H1 (cell line): ENCODE measurements around the gene TBC1D7. TPM values are rescaled to one million over a fixed set of nuclear protein-coding genes. Genes with fewer than 3 reads are reported as not detected.
A peak's percentile ranks its signal among the peaks of the same experiment; 100 is the strongest.

Experiments
- CTCF ChIA-PET: fragments of 300-600 bp; sonication (Branson Sonifier 250); formaldehyde crosslinking; loops from one replicate; lab custom pipeline; 2021; ENCODE audit not compliant: partially characterized antibody; lab: Charles Lee
- POLR2A ChIA-PET: fragments of 300-600 bp; sonication (Branson Sonifier 250); formaldehyde crosslinking; loops from one replicate; lab custom pipeline; 2021; ENCODE audit warnings: inconsistent platforms; ENCODE audit not compliant: partially characterized antibody; lab: Charles Lee
- DNase-seq, 2 experiments: peaks; one replicate each; pipeline versions ENCODE4 v3.0.0 to v3.0.0-alpha.2; 2010 to 2022; ENCODE audit warnings: low spot score in 2 of 2, low read depth in 1 of 2, mixed read lengths in 1 of 2
- FAIRE-seq: peaks from 2 replicates; lab custom pipeline; 2011; peaks lifted over from hg19 to GRCh38; lab: Jason Lieb, UNC
- H2AFZ ChIP-seq: 2 replicates; pipeline ENCODE4 v1.8.1; 2012; ENCODE audit warnings: low read length, inconsistent platforms
- H2AK5ac ChIP-seq: 2 replicates; pipeline ENCODE4 v1.6.1; 2013; ENCODE audit warnings: low read depth, low read length
- H2BK120ac ChIP-seq: replicated peaks from 2 replicates; pipeline ENCODE3; 2013; ENCODE audit warnings: low read depth, low read length, inconsistent platforms
- H2BK12ac ChIP-seq: 2 replicates; pipeline ENCODE4 v1.6.1; 2013; ENCODE audit warnings: low read depth, low read length
- H2BK15ac ChIP-seq: 2 replicates; pipeline ENCODE4 v1.6.1; 2013; ENCODE audit warnings: low read length
- H2BK20ac ChIP-seq: 2 replicates; pipeline ENCODE4 v1.6.1; 2013; ENCODE audit warnings: low read length
- H2BK5ac ChIP-seq: 2 replicates; pipeline ENCODE4 v1.6.1; 2013; ENCODE audit warnings: low read depth, low read length
- H3K14ac ChIP-seq: 2 replicates; pipeline ENCODE4 v1.6.1; 2013; ENCODE audit warnings: inconsistent platforms; ENCODE audit not compliant: insufficient read length
- H3K18ac ChIP-seq: 2 replicates; pipeline ENCODE4 v1.6.1; 2013; ENCODE audit warnings: low read length; ENCODE audit errors: extremely low read depth
- H3K23ac ChIP-seq: 2 replicates; pipeline ENCODE4 v1.6.1; 2013; ENCODE audit warnings: inconsistent platforms; ENCODE audit not compliant: insufficient read length
- H3K23me2 ChIP-seq: 2 replicates; pipeline ENCODE4 v1.6.1; 2013; ENCODE audit warnings: low read depth, low read length
- H3K27ac ChIP-seq: 2 replicates; pipeline ENCODE4 v1.6.1; 2011; ENCODE audit warnings: low read depth, low read length, inconsistent platforms
- H3K27me3 ChIP-seq, 4 experiments: replicated peaks in 1 of 4; 1 replicate in 1 of 4; 2 replicates in 3 of 4; pipeline versions ENCODE4 v1.6.1 to v1.8.1; 2011 to 2013; ENCODE audit warnings: low read length in 3 of 4, mild to moderate bottlenecking in 3 of 4, inconsistent platforms in 2 of 4, mixed read lengths in 2 of 4, moderate library complexity in 1 of 4; ENCODE audit not compliant: control insufficient read depth in 3 of 4, insufficient read depth in 3 of 4; ENCODE audit errors: extremely low read depth in 1 of 4
- H3K36me3 ChIP-seq, 4 experiments: 2 replicates each; pipeline versions ENCODE4 v1.6.1 to v1.8.1; 2011 to 2013; ENCODE audit warnings: mild to moderate bottlenecking in 4 of 4, low read length in 3 of 4, moderate library complexity in 2 of 4, control low read depth in 1 of 4, inconsistent platforms in 1 of 4; ENCODE audit not compliant: insufficient read depth in 4 of 4, control insufficient read depth in 2 of 4
- H3K4ac ChIP-seq: replicated peaks from 2 replicates; pipeline ENCODE3; 2013; ENCODE audit warnings: low read length, low read depth, mixed read lengths, inconsistent platforms; ENCODE audit not compliant: insufficient read length
- H3K4me1 ChIP-seq, 4 experiments: replicated peaks in 1 of 4; 1 replicate in 1 of 4; 2 replicates in 3 of 4; pipeline versions ENCODE4 v1.6.1 to v1.8.1; 2011 to 2013; ENCODE audit warnings: low read length in 3 of 4, inconsistent platforms in 2 of 4, mixed read lengths in 1 of 4; ENCODE audit not compliant: insufficient read depth in 4 of 4, control insufficient read depth in 3 of 4
- H3K4me2 ChIP-seq, 2 experiments: 2 replicates each; pipeline versions ENCODE4 v1.6.1 to v1.8.1; 2011 to 2013; ENCODE audit warnings: low read depth in 2 of 2, low read length in 2 of 2, control low read depth in 1 of 2, inconsistent platforms in 1 of 2, mild to moderate bottlenecking in 1 of 2; ENCODE audit not compliant: insufficient read depth in 1 of 2
- H3K4me3 ChIP-seq, 4 experiments: fragments of 200-600, 300-600 bp in 1 of 4; sonication (generic), shearing (Covaris generic), sonication (Bioruptor Twin) in 1 of 4; 2 replicates each; pipeline versions ENCODE4 v1.5.1 to v1.8.1; 2011 to 2016; ENCODE audit warnings: low read length in 4 of 4, low read depth in 3 of 4, control low read depth in 2 of 4, inconsistent platforms in 2 of 4, mild to moderate bottlenecking in 2 of 4, mixed read lengths in 1 of 4, moderate library complexity in 1 of 4; ENCODE audit not compliant: insufficient read depth in 2 of 4; ENCODE audit errors: extremely low read depth in 1 of 4
- H3K56ac ChIP-seq: replicated peaks from 2 replicates; pipeline ENCODE3; 2013; ENCODE audit warnings: low read depth, mild to moderate bottlenecking, mixed read lengths, low read length, inconsistent platforms; ENCODE audit not compliant: insufficient read length
- H3K79me1 ChIP-seq: 2 replicates; pipeline ENCODE4 v1.6.1; 2013; ENCODE audit warnings: low read depth, low read length, control low read depth
- H3K79me2 ChIP-seq, 2 experiments: 2 replicates each; pipeline versions ENCODE4 v1.6.1 to v1.8.1; 2012 to 2013; ENCODE audit warnings: low read length in 2 of 2, mild to moderate bottlenecking in 2 of 2, inconsistent platforms in 1 of 2; ENCODE audit not compliant: insufficient read depth in 2 of 2, control insufficient read depth in 1 of 2
- H3K9ac ChIP-seq, 4 experiments: replicated peaks in 1 of 4; 1 replicate in 1 of 4; 2 replicates in 3 of 4; pipeline versions ENCODE4 v1.6.1 to v1.8.1; 2011 to 2013; ENCODE audit warnings: low read depth in 3 of 4, low read length in 3 of 4, control low read depth in 2 of 4, mild to moderate bottlenecking in 2 of 4, moderate library complexity in 2 of 4, inconsistent platforms in 1 of 4; ENCODE audit errors: extremely low read depth in 1 of 4
- H3K9me3 ChIP-seq, 2 experiments: 2 replicates each; pipeline versions ENCODE4 v1.6.1 to v1.8.1; 2012 to 2013; ENCODE audit warnings: mild to moderate bottlenecking in 2 of 2, moderate library complexity in 2 of 2, control low read depth in 1 of 2, inconsistent platforms in 1 of 2, low read depth in 1 of 2, low read length in 1 of 2, mixed read lengths in 1 of 2; ENCODE audit not compliant: insufficient read depth in 2 of 2
- H4K20me1 ChIP-seq, 2 experiments: replicated peaks in 1 of 2; 2 replicates each; pipeline versions ENCODE3 to v1.8.1; 2011 to 2013; ENCODE audit warnings: inconsistent platforms in 2 of 2, low read length in 2 of 2, mild to moderate bottlenecking in 1 of 2; ENCODE audit not compliant: insufficient read depth in 2 of 2, control insufficient read depth in 1 of 2
- H4K5ac ChIP-seq: 2 replicates; pipeline ENCODE4 v1.6.1; 2013; ENCODE audit warnings: low read length, low read depth, mixed read lengths, inconsistent platforms; ENCODE audit not compliant: insufficient read length
- H4K8ac ChIP-seq: 2 replicates; pipeline ENCODE4 v1.8.0; 2013; ENCODE audit warnings: mild to moderate bottlenecking, moderate library complexity, low read length, inconsistent platforms; ENCODE audit not compliant: insufficient read depth; ENCODE audit errors: extremely low read depth
- H4K91ac ChIP-seq: replicated peaks from 2 replicates; pipeline ENCODE3; 2013; ENCODE audit warnings: low read length, mixed read lengths, inconsistent platforms; ENCODE audit not compliant: insufficient read length
- ATF2 ChIP-seq: IDR thresholded peaks from 2 replicates; pipeline ENCODE4 v1.6.1; 2012; ENCODE audit warnings: low read length, inconsistent platforms
- BACH1 ChIP-seq: IDR thresholded peaks from 2 replicates; pipeline ENCODE4 v1.6.1; 2012; ENCODE audit warnings: low read length, improper control_type of control experiment
- CEBPB ChIP-seq: IDR thresholded peaks from 2 replicates; pipeline ENCODE4 v1.6.1; 2012; ENCODE audit warnings: low read depth, low read length
- CHD2 ChIP-seq: IDR thresholded peaks from 2 replicates; pipeline ENCODE4 v1.6.1; 2012; ENCODE audit warnings: low read length, improper control_type of control experiment
- CTBP2 ChIP-seq: IDR thresholded peaks from 2 replicates; pipeline ENCODE4 v1.7.0; 2011; ENCODE audit warnings: borderline replicate concordance, mild to moderate bottlenecking, moderate library complexity, mixed read lengths, low read length; ENCODE audit not compliant: insufficient read depth, insufficient read length
- KDM1A ChIP-seq: fragments of 200-600, 300-600 bp; sonication (generic); IDR thresholded peaks from 2 replicates; pipeline ENCODE4 v1.7.1; 2016; ENCODE audit warnings: mild to moderate bottlenecking, low read length, borderline replicate concordance
- KDM4A ChIP-seq: IDR thresholded peaks from one replicate; pipeline ENCODE4 v1.7.1; 2012; ENCODE audit warnings: low read depth, mild to moderate bottlenecking, moderate library complexity, low read length, inconsistent platforms; ENCODE audit not compliant: severe bottlenecking
- PHF8 ChIP-seq: fragments of 200-600 bp; sonication (generic); conservative IDR thresholded peaks from 2 replicates; pipeline ENCODE4 v1.7.1; 2012; ENCODE audit warnings: low read depth, mild to moderate bottlenecking, inconsistent platforms, low read length, moderate library complexity
- POLR2AphosphoS5 ChIP-seq: IDR thresholded peaks from 2 replicates; pipeline ENCODE4 v1.6.1; 2011; ENCODE audit warnings: low read depth, low read length
- RXRA ChIP-seq: IDR thresholded peaks from 2 replicates; pipeline ENCODE4 v1.6.1; 2011; ENCODE audit warnings: low read depth, mild to moderate bottlenecking, low read length, moderate library complexity; ENCODE audit not compliant: insufficient read depth
- SIN3A ChIP-seq, 2 experiments: IDR thresholded peaks in 1 of 2; conservative IDR thresholded peaks in 1 of 2; 2 replicates each; pipeline ENCODE4 v1.6.1; 2011 to 2012; ENCODE audit warnings: low read length in 2 of 2, improper control_type of control experiment in 1 of 2, low read depth in 1 of 2, mild to moderate bottlenecking in 1 of 2
- SIRT6 ChIP-seq: IDR thresholded peaks from one replicate; pipeline ENCODE4 v1.7.1; 2012; ENCODE audit warnings: low read length, inconsistent platforms
- TAF1 ChIP-seq: IDR thresholded peaks from 2 replicates; pipeline ENCODE4 v1.6.1; 2011; ENCODE audit warnings: mild to moderate bottlenecking, low read depth, low read length
- WGBS, 2 experiments: shearing (Covaris generic) in 1 of 2; methylation state at CpG; one replicate each; pipeline versions ENCODE4 v1.1.6 to v1.1.7; 2013 to 2015; ENCODE audit warnings: low lambda C conversion rate in 2 of 2, mixed read lengths in 2 of 2, inconsistent platforms in 1 of 2, low coverage in 1 of 2, missing lambda C conversion rate in 1 of 2; ENCODE audit not compliant: insufficient replicate concordance in 2 of 2, insufficient coverage in 1 of 2, insufficient read length in 1 of 2; ENCODE audit errors: extremely low coverage in 1 of 2, missing lambda C conversion rate in 1 of 2; 5-methylcytosine and 5-hydroxymethylcytosine counted together
- polyA plus RNA-seq, 7 experiments: library from polyadenylated mRNA; depleted of rRNA in 3 of 7; stranded (reverse) in 5 of 7; unstranded in 2 of 7; fragments of >200 nt in 5 of 7; fragments of 200-250 nt in 2 of 7; gene quantifications; 1 replicate in 5 of 7; 2 replicates in 1 of 7; 4 replicates in 1 of 7; pipeline versions ENCODE4 v1.2.1 to v1.2.3, GENCODE V29; 2011 to 2013; ENCODE audit warnings: missing spikeins in 2 of 7, mixed read lengths in 2 of 7
- total RNA-seq: library from RNA; stranded (reverse); fragmentation: NEBNext Ultra II Directional; extraction: Animal tissue kit (Norgen Biotek cat#: 25700); gene quantifications from 2 replicates; pipeline ENCODE4 v1.2.1, GENCODE V29; 2021

TBC1D7 gene
- total and polyA plus RNA-seq, 2 of the 8 experiments (the other 6 are each of a cell fraction or from before 2014, with no cell fraction given): 46.1 to 55.2 TPM

GRCh38 chr6:13297391-13297790 lies 30.9 kb downstream of the TBC1D7 start:
- DNase-seq: peak in 1 of 2 experiments; percentile 31
- Histone ChIP-seq H3K56ac (no peak overlapping the region), H4K91ac (no peak overlapping the region), H3K18ac (no peak overlapping the region), H3K4me2 (no peak overlapping the region), H4K5ac (no peak overlapping the region), H3K4ac (no peak overlapping the region), H3K79me1 (0 out of 2 replicates have a peak, but pooled peaks cover 6% of the 10 kb centered on the region), H3K27ac (no peak overlapping the region), H3K79me2 (no peaks in the 10 kb centered on the region), H3K9ac (no peak overlapping the region), H2BK12ac (no peak overlapping the region), H3K36me3 (peaks cover 15 to 42% (median 38%) of the 10 kb centered on the region in 4 experiments; a peak in 7 of 8 replicates), H3K23me2 (no peaks in the 10 kb centered on the region), H4K8ac (no peak overlapping the region), H2BK15ac (no peak overlapping the region), H2BK120ac (no peak overlapping the region), H3K4me1 (no peaks in the 10 kb centered on the region), H4K20me1 (peaks cover 4 to 12% of the 10 kb centered on the region in 2 experiments), H2BK20ac (no peak overlapping the region), H2AK5ac (no peak overlapping the region), H3K23ac (no peak overlapping the region), H3K9me3 (no peaks in the 10 kb centered on the region), H2BK5ac (no peak overlapping the region), H2AFZ (no peak overlapping the region), H3K4me3 (no peak overlapping the region), H3K27me3 (no peaks in the 10 kb centered on the region), H3K14ac (no peak overlapping the region)
- FAIRE-seq: no peak
- ChIA-PET POLR2A (interaction anchor here (1.3 to 2.2 kb wide), 2 partner anchors 9 to 12 kb away, joined by 3 to 6 read pairs; no protein-coding TSS in a partner anchor), CTCF (interaction anchor here (1.8 kb wide), 1 partner anchor 19 kb away, joined by 5 read pairs; no protein-coding TSS in a partner anchor)
- 84% methylated on average over 5 of the region's 5 CpGs; no CpG with 5 or more reads in 1 of the 2 experiments for WGBS, 2 experiments
- TF ChIP-seq SIN3A (conservative IDR thresholded peaks at IDR 0.05 in 1 of 2, IDR thresholded peaks at IDR 0.05 in 1 of 2; ENCODE audit: low read depth in 1 of 2, low read length in 2 of 2) (no peak), TAF1 (no peak), PHF8 (no peak), KDM4A (no peak), SIRT6 (no peak), BACH1 (no peak), CEBPB (no peak), CHD2 (no peak), CTBP2 (no peak), ATF2 (no peak), KDM1A (no peak), POLR2AphosphoS5 (no peak), RXRA (no peak)
